ENCODE data around the gene AKAP14. TPM values are rescaled to one million over a fixed set of nuclear protein-coding genes. Genes with fewer than 3 reads are reported as not detected.
"Not testable (repeated sequence)": the region's sequence is repeated elsewhere in the genome, so short reads cannot be mapped to it uniquely, and the experiment has no call there.

Gene AKAP14
- total RNA-seq, 2 donors from 2014 or later: not detected

DNA sequence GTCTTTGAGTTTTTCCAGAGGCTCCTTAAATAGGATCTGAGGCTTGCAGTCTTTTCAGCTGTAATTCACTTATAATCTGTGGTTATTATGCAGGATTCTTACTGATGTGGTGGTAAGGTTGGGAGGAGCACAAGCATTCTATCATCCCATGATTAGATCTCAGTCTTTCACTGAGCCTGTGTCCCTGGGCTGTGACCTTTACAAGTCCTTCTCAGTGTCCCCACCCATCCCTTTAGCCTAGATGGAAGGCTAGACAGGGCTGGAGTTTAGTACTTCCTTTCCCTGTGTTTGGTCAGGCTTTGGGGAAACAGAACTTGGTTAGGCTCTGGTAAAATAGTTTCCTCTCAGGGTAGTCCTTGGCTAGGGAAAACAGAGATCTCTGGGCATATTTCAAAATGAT lies 64.9 kb downstream of the AKAP14 start:
- DNase-seq (ENCODE audit: low spot score): no peak
- no peaks in the 10 kb centered on the region for H3K9me3 ChIP-seq
- no peaks in the 10 kb centered on the region for H3K36me3 ChIP-seq
- no peak overlapping the region for H3K4me3 ChIP-seq
- H3K27ac ChIP-seq: no peak overlapping the region
- no peaks in the 10 kb centered on the region for H3K27me3 ChIP-seq
- no peaks in the 10 kb centered on the region for H3K4me1 ChIP-seq
- TF ChIP-seq CTCF (IDR thresholded peaks at IDR 0.05): no peak

GRCh38 chrX:119966837-119967236 lies 71.1 kb downstream of the AKAP14 start:
- not testable (repeated sequence) for DNase-seq (ENCODE audit: low spot score); H3K27me3 ChIP-seq; H3K36me3 ChIP-seq; H3K4me1 ChIP-seq; H3K4me3 ChIP-seq; H3K9me3 ChIP-seq; H3K27ac ChIP-seq

Other genes starting within 250 kb of the AKAP14 start
- 10 to 100 TPM; 14.1 to 16.4 TPM for gene SEPTIN6, start 202.7 kb upstream of the AKAP14 start, total RNA-seq
- gene SOWAHD, start 137.3 kb upstream of the AKAP14 start, total RNA-seq: not detected
- gene RPL39, start 104.3 kb upstream of the AKAP14 start, total RNA-seq: 1,000 to 10,000 TPM; 1,432 to 3,550 TPM
- gene UPF3B, start 42.9 kb upstream of the AKAP14 start, total RNA-seq: 1 to 10 TPM; 1.1 to 2.3 TPM
- 10 to 100 TPM in 1 of 2 donors, 1 to 10 TPM in 1; 9.8 to 10.6 TPM for gene RNF113A, start 24.2 kb upstream of the AKAP14 start, total RNA-seq
- gene NDUFA1, start 24.1 kb upstream of the AKAP14 start, total RNA-seq: 100 to 1,000 TPM; 202 to 222 TPM
- gene NKAP, start 47.9 kb downstream of the AKAP14 start, total RNA-seq: 1 to 10 TPM; 3.5 to 5.3 TPM
- not detected for gene RHOXF2B, start 181.8 kb downstream of the AKAP14 start, total RNA-seq
- not detected for gene RHOXF1, start 220.0 kb downstream of the AKAP14 start, total RNA-seq